OCI-LY3 (cell line): ENCODE results near the gene SCGB2B2.
A peak's percentile ranks its signal among the peaks of the same experiment; 100 is the strongest.

Experiments
- H2AFZ ChIP-seq: fragments of 200-600, 300-600 bp; shearing (Covaris generic); 2 replicates; pipeline ENCODE4 v1.6.0; 2014; ENCODE audit warnings: antibody characterized with exemption, low read depth, low read length
- H3K27ac ChIP-seq: fragments of 200-600, 300-600 bp; sonication (generic); 2 replicates; pipeline ENCODE4 v1.5.1; 2014; ENCODE audit warnings: mild to moderate bottlenecking, low read length, moderate library complexity, mixed read lengths
- H3K27me3 ChIP-seq: fragments of 200-600, 300-600 bp; sonication (generic); 2 replicates; pipeline ENCODE4 v1.6.1; 2014; ENCODE audit warnings: low read depth, low read length, mixed read lengths
- H3K36me3 ChIP-seq: fragments of 200-600, 300-600 bp; sonication (generic); replicated peaks from 2 replicates; pipeline ENCODE3; 2014; ENCODE audit warnings: low read depth, low read length, mixed read lengths
- H3K4me1 ChIP-seq: fragments of 300-600, 200-600 bp; sonication (generic); 2 replicates; pipeline ENCODE4 v1.6.1; 2014; ENCODE audit warnings: low read length, mixed read lengths
- H3K4me2 ChIP-seq: fragments of 200-600, 300-600 bp; sonication (generic); 2 replicates; pipeline ENCODE4 v1.6.1; 2014; ENCODE audit warnings: low read length, mixed read lengths
- H3K4me3 ChIP-seq: fragments of 300-600, 200-600 bp; sonication (generic); 2 replicates; pipeline ENCODE4 v1.5.1; 2014; ENCODE audit warnings: antibody characterized with exemption, mild to moderate bottlenecking, low read length, moderate library complexity
- H3K79me2 ChIP-seq: fragments of 300-600, 200-600 bp; shearing (Covaris generic); 2 replicates; pipeline ENCODE4 v1.6.1; 2014; ENCODE audit warnings: mild to moderate bottlenecking, low read length, mixed read lengths
- H3K9ac ChIP-seq: fragments of 300-600, 200-600 bp; shearing (Covaris generic); 2 replicates; pipeline ENCODE4 v1.6.0; 2014; ENCODE audit warnings: mild to moderate bottlenecking, low read length, moderate library complexity
- H3K9me3 ChIP-seq: fragments of 200-600, 300-600 bp; shearing (Covaris generic); 2 replicates; pipeline ENCODE4 v1.6.1; 2014; ENCODE audit warnings: low read length, mixed read lengths; ENCODE audit not compliant: insufficient read depth
- H4K20me1 ChIP-seq: fragments of 200-600, 300-600 bp; sonication (generic); 2 replicates; pipeline ENCODE4 v1.6.1; 2016; ENCODE audit warnings: low read length, mixed read lengths; ENCODE audit not compliant: insufficient read depth
- EZH2phosphoT487 ChIP-seq: fragments of 200-600 bp; shearing (Covaris generic); IDR thresholded peaks from 2 replicates; pipeline ENCODE4 v1.6.1; 2018; ENCODE audit warnings: antibody characterized with exemption, mixed run types, low read depth
- TF ChIP-seq, protein P1 (sequence below): fragments of 200-600, 300-600 bp; sonication (generic); IDR thresholded peaks from 2 replicates; pipeline ENCODE4 v1.5.1; 2014; ENCODE audit warnings: antibody characterized with exemption, low read length, low read depth

Gene SCGB2B2, protein sequence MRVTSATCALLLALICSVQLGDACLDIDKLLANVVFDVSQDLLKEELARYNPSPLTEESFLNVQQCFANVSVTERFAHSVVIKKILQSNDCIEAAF

DNA sequence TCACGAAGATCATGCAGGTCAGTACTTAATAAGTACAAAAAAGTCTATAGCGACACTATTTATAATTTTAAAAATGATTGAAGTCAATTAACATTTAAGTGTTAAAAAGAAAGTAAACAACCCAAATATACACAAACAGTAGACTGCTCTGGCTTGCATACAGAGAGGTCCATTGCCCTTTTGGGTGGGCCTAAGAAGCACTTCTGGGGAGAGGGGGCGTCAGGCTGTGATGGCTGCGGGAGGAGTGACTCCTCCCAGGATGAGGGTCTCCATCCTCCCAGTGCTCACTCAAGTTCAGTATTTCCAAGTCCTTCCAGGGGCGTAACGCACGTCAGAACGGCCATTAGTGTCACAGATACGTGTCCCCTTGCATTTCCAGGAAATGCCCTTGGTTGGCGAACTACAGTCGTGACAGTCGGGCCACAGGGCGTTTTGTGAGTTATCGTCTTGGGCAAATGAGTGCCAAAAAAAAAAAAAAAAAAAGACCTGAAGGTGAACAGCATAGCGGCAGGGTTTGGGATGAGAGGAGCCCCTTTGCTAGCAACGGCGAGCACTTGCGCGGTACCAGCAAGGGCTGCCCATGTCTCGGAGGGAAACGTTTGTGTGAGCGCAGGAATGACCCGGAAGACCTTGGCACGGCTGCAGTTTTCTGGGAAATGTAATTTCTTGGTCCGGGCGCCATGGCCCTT lies at the start of gene SCGB2B2:
SCGB2B2 (minus strand) TSS at position 463 of the 689 bp plus-strand sequence. CDS start 82,596 bp downstream, outside the sequence.
- H3K4me1 ChIP-seq: peaks cover 5% of the 10 kb centered on the region; the same call in 1 of the 2 replicates
- no peaks in the 10 kb centered on the region for H4K20me1 ChIP-seq
- H3K27me3 ChIP-seq: no peaks in the 10 kb centered on the region
- H3K36me3 ChIP-seq: no peaks in the 10 kb centered on the region
- peak within 1 kb of the TSS; percentile 67 for H3K9ac ChIP-seq
- TF ChIP-seq, protein P1, sequence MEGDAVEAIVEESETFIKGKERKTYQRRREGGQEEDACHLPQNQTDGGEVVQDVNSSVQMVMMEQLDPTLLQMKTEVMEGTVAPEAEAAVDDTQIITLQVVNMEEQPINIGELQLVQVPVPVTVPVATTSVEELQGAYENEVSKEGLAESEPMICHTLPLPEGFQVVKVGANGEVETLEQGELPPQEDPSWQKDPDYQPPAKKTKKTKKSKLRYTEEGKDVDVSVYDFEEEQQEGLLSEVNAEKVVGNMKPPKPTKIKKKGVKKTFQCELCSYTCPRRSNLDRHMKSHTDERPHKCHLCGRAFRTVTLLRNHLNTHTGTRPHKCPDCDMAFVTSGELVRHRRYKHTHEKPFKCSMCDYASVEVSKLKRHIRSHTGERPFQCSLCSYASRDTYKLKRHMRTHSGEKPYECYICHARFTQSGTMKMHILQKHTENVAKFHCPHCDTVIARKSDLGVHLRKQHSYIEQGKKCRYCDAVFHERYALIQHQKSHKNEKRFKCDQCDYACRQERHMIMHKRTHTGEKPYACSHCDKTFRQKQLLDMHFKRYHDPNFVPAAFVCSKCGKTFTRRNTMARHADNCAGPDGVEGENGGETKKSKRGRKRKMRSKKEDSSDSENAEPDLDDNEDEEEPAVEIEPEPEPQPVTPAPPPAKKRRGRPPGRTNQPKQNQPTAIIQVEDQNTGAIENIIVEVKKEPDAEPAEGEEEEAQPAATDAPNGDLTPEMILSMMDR: no peak
- TF ChIP-seq EZH2phosphoT487: no peak
- H3K79me2 ChIP-seq: no peaks in the 10 kb centered on the region
- no peaks in the 10 kb centered on the region for H3K9me3 ChIP-seq
- H2AFZ ChIP-seq: peak within 1 kb of the TSS; percentile 67
- H3K4me3 ChIP-seq: peak within 1 kb of the TSS; percentile 78
- H3K27ac ChIP-seq: peak within 1 kb of the TSS; percentile 52
- H3K4me2 ChIP-seq: peak within 1 kb of the TSS; percentile 74

DNA sequence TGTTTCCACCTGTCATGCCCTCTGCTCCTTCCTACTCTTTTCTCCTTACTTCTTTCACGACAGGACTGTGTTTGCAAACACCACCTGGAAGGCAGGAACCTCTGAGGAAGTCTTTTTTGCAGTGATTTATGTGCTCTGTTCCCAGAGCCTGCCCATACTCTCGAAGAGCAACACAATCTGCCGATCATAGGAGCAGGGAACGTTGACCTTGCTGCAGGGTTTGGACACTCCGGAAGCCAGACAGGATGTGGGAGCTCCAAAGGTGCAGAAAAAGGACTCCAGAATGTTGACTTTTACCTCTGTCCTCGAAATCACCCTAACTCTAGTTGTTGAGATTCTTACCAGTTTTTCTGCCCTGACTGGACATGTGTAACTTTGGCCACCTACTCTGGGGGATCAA lies 48.4 kb upstream of the SCGB2B2 start:
- H3K79me2 ChIP-seq: no peaks in the 10 kb centered on the region
- no peak for TF ChIP-seq EZH2phosphoT487
- TF ChIP-seq, protein P1: no peak
- H3K4me3 ChIP-seq: no peak overlapping the region
- H3K4me1 ChIP-seq: no peaks in the 10 kb centered on the region
- H3K9me3 ChIP-seq: no peaks in the 10 kb centered on the region
- no peaks in the 10 kb centered on the region for H3K36me3 ChIP-seq
- H3K27me3 ChIP-seq: peaks cover 4% of the 10 kb centered on the region; the same call in 1 of the 2 replicates
- H4K20me1 ChIP-seq: no peaks in the 10 kb centered on the region
- H3K4me2 ChIP-seq: no peak overlapping the region
- no peak overlapping the region for H3K27ac ChIP-seq
- H2AFZ ChIP-seq: no peak overlapping the region
- H3K9ac ChIP-seq: no peak overlapping the region

DNA sequence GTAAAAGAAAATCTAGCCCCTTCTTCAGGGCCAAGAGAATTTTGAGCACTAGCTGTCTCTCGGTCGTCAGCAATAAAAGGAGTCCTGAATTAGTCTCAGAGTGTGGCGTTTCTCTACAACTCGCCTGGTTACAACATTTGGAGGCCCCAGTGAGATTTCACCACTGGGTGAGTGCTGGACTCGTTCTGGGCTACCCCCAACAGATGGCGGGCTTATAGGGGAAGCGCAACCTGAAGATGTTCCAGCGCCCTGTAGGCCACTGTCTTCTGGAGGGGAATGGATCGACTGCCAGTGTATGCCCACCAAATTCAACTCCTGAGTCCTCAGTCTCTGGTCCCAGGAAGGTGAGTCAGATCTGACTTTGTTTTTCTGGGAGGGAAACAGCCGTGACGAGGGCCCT lies 45.4 kb upstream of the SCGB2B2 start:
- Histone ChIP-seq H3K36me3 (no peaks in the 10 kb centered on the region), H3K27me3 (no peaks in the 10 kb centered on the region; the same call in 1 of the 2 replicates), H3K4me3 (no peak overlapping the region), H2AFZ (no peak overlapping the region), H4K20me1 (no peaks in the 10 kb centered on the region), H3K27ac (no peak overlapping the region), H3K79me2 (no peaks in the 10 kb centered on the region), H3K4me2 (no peak overlapping the region), H3K9ac (no peak overlapping the region), H3K4me1 (no peaks in the 10 kb centered on the region), H3K9me3 (no peaks in the 10 kb centered on the region)
- TF ChIP-seq, protein P1: no peak
- no peak for TF ChIP-seq EZH2phosphoT487

DNA sequence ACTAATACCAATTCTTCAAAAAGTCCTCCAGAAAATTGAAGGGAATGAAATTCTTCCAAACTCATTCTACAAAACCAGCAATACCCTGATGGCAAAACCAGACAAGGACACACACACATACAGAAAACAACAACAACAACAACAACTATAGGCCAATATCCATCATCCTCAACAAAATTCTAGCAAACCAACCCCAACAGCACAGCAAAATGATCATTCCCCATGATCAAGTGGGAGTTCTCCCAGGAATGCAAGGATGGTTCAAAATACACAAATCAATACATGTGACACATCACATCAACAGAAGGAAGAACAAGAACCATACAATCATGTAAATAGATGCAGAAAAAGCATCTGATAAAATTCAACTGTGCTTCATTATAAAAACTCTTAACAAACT lies 38.4 kb upstream of the SCGB2B2 start:
- Histone ChIP-seq H2AFZ (no peak overlapping the region), H3K4me2 (no peak overlapping the region), H3K27ac (no peak overlapping the region), H3K9ac (no peak overlapping the region), H3K27me3 (peaks cover 22% of the 10 kb centered on the region), H3K79me2 (no peaks in the 10 kb centered on the region), H3K4me1 (peaks cover 4% of the 10 kb centered on the region; the same call in 1 of the 2 replicates), H3K9me3 (no peaks in the 10 kb centered on the region), H3K4me3 (no peak overlapping the region), H3K36me3 (no peaks in the 10 kb centered on the region), H4K20me1 (no peaks in the 10 kb centered on the region)
- TF ChIP-seq EZH2phosphoT487: no peak
